AG08395 (cell line): Measurements from ENCODE around the gene PCNP.
"Not testable (repeated sequence)": the region's sequence is repeated elsewhere in the genome, so short reads cannot be mapped to it uniquely, and the experiment has no call there.

Source experiments
- DNase-seq: peaks from one replicate; pipeline ENCODE4 v3.0.0; 2012; ENCODE audit warnings: mixed read lengths, low spot score

PCNP gene, protein sequence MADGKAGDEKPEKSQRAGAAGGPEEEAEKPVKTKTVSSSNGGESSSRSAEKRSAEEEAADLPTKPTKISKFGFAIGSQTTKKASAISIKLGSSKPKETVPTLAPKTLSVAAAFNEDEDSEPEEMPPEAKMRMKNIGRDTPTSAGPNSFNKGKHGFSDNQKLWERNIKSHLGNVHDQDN

GRCh38 chr3:101573449-101574387, at the start of gene PCNP:
TSS of gene PCNP (plus strand) at chr3:101574180. CDS start at chr3:101574216, 36 bp downstream.
- peak; percentile 96 for DNase-seq

DNA sequence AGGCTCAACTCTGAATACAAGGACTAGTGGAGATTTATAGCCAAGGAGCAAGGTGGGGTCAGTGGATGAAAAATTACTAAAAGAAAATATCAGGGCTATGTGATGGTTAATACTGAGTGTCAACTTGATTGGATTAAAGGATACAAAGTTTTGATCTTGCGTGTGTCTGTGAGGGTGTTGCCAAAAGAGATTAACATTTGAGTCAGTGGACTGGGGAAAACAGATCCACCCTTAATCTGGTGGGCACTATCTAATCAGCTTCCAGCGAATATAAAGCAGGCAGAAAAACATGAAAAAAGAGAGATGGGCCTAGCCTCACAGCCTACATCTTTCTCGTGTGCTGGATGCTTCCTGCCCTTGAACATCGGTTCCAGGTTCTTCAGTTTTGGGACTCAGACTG, 46.5 kb upstream of the PCNP start:
- DNase-seq, result no peak

DNA sequence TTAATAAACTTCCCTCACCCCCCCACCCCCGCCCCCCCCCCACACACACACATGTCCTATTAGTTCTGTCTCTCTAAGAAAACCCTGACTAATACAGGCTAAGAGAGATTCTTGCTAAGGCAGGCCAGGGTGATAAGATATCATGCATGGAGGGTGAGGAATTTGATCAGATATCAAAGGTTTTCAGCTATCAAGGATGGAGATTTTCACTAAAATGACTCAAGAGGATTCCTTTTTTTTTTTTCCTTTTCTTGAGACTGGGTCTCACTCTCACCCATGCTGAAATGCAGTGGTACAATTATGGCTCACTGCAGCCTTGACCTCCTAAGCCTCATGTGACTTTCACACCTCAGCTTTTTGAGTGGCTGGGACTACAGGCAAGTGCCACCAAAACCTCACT, 46.1 kb upstream of the PCNP start:
- DNase-seq, result no peak

- DNase-seq, result no peak
Observed at GRCh38 chr3:101529816-101530685, 43.9 kb upstream of the PCNP start.

- DNase-seq, result no peak
Observed at GRCh38 chr3:101530686-101531047, 43.3 kb upstream of the PCNP start.

DNA sequence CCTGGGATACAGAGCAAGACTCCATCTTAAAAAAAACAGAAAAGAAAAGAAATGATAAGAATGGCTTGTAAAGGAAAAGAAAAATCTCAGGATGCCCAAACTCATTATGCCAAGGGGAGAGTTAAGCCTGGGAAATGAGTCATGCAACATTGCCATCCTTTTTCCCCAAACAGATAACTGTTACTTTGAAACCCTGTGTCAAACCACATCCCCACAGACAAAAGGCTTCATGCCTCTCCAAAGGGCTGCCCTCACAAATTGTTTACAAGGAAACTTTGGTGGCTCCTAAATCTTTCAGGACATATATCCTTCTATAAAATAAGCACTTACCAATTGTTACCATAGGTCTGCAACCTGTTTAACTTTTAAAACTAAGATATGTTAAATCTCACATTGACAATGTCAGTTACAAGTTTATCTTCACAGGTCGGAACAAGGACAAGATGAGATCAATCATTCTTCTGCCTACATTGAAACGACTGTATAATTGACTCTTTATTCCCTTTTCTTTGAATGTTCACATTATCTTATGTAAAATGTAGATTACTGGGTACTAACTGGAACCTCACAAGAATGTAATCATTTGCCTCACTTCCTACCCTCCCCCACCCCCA, 42.4 kb upstream of the PCNP start:
- peak; percentile 10 for DNase-seq

- no peak for DNase-seq
Observed at GRCh38 chr3:101532783-101533602, 41.0 kb upstream of the PCNP start.

DNA sequence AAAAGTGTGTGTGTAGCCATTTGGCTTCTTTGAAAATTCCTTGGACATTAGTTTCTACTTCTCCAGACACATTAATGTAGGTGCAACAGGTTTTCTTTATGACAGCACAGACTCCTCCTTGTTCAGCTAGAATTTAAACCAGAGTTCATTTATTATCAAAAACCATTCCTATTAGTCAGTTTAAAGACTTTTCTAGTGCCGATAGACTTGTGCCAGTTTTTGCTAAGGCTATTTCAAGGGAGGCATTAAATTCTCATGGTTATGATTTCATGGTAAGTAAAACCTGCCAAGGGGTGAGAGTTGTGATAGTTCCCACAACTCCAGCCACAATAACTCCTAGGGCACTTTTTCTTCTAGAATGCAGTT, 40.4 kb upstream of the PCNP start:
- DNase-seq, result no peak

- DNase-seq, result no peak
Observed at GRCh38 chr3:101535221-101535620, 38.8 kb upstream of the PCNP start.

- no peak for DNase-seq
Observed at GRCh38 chr3:101536266-101536665, 37.7 kb upstream of the PCNP start.

DNA sequence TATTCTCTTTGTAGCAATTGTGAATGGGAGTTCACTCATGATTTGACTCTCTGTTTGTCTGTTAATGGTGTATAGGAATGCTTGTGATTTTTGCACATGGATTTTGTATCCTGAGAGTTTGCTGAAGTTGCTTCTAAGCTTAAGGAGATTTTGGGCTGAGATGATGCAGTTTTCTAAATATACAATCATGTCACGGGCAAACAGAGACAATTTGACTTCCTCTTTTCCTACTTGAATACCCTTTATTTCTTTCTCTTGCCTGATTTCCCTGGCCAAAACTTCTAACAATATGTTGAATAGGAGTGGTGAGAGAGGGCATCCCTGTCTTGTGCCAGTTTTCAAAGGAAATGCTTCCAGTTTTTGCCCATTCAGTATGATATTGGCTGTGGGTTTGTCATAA, 37.0 kb upstream of the PCNP start:
- not testable (repeated sequence) for DNase-seq

DNA sequence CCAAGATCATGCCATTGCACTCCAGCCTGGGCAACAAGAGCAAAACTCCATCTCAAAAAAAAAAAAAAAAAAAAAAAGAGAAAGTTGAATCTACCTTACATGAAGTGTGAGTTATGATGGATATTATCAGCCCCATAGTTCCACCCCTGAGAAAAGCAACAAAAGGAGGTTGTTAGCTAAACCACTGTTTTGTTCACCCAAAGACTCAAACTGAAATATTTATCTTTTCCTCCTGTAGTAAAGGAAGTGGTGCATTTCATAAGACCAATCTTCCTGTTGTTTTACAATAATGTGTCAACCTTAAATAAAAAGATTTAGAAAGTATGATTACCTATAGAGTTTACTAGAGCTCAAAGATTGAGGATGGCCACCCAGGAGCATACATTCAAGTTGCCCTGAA, 31.0 kb upstream of the PCNP start:
- DNase-seq, result no peak

- DNase-seq, result no peak
Observed at GRCh38 chr3:101544161-101544850, 29.7 kb upstream of the PCNP start.

GRCh38 chr3:101548527-101549105, 25.4 kb upstream of the PCNP start:
- DNase-seq, result no peak

DNA sequence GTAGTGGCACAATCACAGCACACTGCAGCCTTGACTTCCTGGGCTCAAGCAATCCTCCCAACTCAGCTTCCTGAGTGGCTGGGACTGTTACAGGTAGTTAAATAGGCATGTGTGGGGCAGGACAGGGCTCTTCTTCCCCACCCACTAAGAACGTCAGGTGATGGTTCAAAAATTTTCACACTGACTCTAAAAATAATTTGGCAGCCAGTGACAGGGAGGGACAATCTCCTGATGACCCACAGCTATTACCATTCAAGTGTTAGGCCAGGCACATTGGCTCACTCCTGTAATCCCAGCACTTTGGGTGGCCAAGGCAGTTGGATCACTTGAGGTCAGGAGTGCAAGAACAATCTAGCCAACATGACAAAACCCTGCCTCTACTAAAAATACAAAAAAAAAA, 24.5 kb upstream of the PCNP start:
- no peak for DNase-seq

GRCh38 chr3:101551359-101552081, 22.5 kb upstream of the PCNP start:
- not testable (repeated sequence) for DNase-seq

GRCh38 chr3:101553381-101553780, 20.6 kb upstream of the PCNP start:
- not testable (repeated sequence) for DNase-seq

- DNase-seq, result no peak
Observed at GRCh38 chr3:101556064-101556463, 17.9 kb upstream of the PCNP start.

DNA sequence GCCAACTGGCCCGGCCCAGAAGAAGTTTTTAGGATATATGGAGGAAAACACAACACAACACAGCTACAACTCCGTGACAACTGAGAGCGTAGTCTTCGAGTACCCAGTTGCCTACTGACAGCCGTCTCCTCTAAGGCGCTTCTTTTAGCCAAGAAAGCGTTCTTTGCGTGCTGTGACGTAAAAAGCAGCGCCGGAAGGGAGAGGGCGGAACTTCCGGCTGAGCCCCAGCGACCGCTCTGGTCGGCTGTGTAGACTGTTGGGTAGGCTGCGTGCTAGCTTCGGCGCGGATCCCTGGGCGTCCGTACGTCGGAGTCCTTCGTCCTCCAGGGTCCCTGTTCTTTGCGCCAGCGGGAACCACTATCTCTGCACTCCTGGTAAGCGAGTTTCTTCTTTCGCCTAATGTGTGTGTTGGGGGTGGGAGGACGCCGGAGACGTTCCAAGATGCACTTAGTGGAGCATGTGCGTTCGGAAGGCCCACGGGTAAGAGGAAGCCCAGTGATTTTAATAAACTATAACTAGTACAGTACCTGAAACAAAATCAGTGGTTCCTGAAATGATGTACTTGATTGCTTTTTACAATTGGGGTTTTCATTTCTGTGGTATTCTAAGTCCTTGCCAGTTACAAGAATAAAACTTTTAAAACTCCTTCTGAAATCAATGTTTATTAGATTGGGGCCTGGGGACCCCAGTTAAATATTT, 12.2 kb upstream of the PCNP start, which contains the start of gene TRMT10C:
Gene TRMT10C (plus strand): TSS at position 239 of the 699 bp plus-strand sequence. CDS start 2,914 bp downstream, outside the sequence.
- DNase-seq, result peak; percentile 96
